GM19035 (cell line): Measurements from ENCODE around the gene RAB40B.

Experiments
- ATAC-seq: cut with Tn5 transposase; IDR thresholded peaks from one replicate; pipeline ENCODE4 v1.9.1; 2021; ENCODE audit not compliant: unreplicated experiment

RAB40B gene

DNA sequence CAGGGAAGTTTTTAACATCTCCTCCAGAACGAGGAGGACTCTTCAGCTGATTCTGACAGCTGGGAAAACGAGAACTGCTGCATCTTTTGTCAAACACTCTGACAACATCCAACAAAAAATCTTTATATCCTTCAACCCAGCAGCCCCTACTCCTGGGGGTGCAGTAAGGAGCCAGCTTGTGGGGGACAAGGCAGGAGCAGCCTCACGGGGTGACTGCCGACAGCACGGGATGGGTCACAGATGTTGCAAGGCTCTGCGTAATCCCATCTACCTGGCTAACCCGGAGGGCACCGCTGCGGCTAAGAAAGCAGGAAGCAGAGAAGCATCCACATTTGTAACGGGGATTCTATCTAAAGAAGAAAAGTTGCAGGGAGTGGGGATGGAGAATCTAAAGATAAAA lies 78.9 kb downstream of the RAB40B start:
- ATAC-seq, result no peak

DNA sequence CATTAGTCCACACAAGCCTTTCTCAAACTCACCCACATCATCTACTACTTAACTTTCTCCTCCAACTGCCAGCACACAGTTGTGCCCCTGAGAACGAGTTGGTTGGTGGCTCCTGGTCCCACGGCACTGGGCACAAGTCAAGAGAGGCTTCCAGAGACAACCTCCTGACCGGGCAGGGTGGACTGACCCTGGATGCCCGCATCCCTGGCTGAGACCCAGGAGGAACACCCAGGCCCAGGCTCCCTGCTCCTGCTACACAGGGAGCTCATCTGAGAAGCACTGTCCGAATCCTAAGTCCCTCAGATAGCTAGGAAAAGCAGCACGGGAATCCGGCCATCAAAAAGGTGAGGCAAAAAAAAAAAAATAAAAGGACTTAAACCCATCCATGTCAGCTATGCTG lies 79.3 kb downstream of the RAB40B start:
- no peak for ATAC-seq

DNA sequence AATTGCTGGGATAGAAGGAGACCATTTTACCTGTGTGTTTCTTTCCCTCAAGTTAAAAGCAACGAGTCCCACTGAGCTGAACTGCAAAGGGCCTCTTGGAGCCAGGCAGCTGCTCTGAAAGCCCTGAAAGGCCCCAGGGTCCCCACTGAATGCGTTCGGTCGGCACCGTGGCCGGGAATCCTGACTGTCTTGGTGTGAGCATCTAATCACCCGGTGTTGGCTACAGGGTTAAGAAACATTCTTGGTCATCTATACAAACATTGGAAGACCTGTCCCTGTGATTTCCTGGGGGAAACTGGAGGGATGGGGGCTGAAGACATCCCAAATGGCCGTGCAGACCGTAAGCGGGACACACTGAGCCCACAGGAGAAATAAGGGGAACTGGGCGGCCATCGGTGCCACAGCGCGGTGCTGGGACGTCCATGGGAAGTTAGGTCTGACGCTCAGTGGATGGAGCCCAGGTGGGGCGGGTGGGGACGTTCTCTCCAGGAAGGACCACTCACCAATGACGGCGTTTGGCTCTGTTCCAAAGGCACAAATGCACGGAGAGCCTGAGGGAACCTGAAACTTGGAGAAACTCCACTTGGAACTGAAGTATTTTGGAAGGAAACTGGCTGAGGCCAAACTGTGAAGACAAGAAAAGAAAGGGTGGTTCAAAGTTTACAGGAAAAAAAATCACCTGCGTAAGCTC lies 82.3 kb downstream of the RAB40B start:
- ATAC-seq, result no peak

DNA sequence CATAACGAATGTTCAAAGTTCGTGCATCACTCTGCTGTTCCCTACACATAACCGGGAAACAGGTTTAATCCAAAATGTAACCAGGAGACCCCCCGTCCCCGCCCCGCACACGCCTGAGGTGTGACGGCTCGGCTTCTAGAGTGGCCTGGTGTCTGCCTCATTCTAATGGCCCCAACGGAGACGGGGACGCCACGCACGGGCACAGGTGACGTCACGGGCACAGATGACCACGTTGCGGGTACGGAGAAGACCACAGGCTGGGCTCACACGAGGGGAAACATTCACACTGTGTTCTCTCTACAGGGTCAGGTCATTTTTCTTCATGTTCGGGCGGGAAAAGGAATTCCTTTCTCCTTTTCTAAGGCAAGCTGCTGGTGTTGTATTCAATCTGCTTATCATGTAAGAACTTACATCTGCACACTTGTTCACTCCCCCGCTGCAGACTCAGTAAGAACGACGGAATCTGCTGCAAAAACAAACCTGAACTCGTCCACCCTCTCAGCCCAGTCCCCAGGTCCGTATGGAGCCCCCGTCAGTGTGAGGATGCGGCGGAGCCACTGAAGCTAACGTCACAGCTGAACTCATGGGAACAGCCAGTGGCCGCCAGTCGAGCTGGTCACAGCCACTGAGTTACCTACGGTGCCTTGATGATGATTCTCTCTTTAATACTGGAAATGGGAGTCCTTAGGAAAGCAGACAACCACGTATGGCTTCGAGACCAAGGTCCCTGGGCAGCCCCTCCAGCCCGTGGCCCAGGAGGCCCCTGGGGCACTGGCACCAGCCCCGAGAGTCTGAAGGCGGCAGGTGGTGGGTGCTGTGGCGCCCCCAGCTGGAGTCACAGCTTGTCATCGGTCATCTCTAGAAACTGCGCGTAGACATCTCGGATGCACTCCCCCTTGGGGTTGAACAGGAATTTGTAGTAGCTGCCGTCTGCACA lies 83.1 kb downstream of the RAB40B start:
- no peak for ATAC-seq

DNA sequence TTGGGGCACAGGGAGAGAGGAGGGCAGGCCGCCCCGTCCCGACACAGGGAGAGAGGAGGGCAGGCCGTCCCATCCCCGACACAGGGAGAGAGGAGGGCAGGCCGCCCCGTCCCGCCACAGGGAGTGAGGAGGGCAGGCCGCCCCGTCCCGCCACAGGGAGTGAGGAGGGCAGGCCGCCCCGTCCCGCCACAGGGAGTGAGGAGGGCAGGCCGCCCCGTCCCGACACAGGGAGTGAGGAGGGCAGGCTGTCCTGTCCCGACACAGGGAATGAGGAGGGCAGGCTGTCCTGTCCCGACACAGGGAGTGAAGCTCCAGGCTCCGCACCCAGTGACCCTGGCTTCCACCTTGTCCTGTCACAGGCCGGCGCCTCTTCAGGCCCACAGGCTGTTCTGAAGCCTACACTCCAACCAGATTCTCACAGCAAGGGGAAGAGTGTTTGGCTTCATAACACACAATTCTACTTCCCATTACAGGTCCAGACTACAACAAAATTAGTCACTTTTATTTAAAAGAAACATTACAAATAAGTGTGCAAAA lies 84.3 kb downstream of the RAB40B start:
- ATAC-seq, result no peak

DNA sequence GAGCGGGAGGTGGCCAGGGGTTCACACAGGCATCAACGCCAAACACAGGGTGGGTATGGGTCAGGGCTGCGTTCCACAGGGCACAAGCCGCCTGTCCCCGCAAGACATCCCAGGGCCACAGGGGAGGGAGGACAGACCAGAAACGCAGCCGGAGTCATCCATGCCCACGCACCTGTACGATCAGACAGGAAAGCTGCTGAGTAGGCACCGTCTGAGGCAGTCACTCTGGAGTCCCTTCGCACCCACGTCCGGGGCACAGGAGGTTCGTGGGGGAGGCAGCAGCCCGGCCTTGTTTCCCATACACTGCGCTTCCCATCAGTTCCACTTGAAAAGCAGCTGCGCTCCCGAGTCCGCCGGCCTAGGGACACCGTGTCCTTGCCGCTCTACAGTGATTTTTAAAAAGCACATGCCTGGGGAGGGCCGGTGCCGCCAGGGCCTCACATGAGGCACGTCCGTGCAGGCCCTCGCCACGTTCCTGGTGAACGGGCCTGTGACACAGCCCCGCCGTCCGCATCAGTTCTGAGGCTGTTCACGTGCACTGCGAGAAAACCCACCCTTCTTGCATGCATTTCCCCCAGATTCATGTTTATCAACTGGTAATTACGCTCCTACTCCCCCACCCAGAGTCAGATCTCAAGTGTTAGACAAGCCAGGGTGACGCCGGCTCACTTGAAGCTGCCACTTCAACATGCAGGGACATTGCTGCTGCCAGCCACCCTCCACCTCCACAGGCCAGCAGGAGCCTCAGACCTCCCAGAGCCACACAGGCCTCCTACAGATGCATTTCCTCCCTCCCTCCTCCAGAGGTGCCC lies 85.0 kb downstream of the RAB40B start:
- ATAC-seq, result no peak

DNA sequence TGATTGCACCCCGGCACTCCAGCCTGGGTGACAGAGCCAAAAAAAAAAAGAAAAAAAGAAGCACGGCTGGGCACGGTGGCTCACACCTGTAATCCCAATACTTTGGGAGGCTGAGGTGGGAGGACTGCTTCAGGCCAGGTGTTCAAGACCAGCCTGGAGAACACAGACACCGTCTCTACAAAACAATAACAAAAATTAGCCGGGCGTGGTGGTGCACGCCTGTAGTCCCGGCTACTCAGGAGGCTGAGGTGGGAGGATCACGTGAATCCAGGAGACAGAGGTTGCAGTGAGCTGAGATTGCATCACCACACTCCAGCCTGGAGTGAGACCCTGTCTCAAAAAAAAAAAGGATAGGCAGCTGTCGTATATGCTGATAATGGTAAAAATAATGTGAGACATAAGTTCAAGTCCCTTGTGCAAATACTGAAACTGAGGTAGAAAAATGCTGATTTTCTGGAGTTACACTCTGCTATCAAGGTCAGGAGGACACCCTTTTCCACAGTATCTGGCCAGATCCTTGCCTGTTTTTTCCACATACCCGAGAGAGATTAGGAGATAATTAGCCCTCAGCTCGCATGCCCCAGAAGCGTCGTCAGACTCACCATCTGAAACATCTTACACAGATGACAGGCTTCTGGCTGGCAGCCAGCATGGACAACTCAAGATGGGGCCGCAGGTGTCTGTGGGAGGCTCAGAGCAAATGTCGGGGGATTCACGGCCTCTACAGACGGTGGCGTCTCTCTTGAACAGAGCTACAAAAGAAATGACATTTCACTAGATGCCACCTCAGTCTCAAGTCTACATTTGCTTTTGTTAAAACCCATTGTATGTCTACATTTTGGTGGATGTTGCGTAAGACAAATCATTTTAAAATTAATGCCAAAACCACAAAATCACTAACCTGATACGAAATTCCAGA lies 87.1 kb downstream of the RAB40B start:
- no peak for ATAC-seq

DNA sequence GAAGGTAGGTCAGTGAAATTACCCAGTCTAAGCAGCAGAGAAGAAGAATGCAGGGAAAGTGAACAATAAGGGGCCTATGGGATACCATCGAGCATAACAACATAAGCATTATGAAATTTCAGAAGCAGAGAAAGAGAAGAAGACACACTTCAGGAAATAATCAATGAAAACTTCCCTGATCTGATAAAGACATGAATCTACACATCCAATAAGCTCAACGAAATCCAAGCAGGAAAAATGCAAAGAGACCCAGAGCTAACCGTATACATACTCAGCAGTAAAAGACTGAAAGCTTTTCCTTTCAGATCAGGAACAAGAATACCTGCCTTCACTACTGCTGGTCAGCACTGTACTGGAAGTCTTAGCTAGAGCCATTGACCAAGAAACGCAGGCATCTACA lies 88.8 kb downstream of the RAB40B start:
- ATAC-seq, result no peak

DNA sequence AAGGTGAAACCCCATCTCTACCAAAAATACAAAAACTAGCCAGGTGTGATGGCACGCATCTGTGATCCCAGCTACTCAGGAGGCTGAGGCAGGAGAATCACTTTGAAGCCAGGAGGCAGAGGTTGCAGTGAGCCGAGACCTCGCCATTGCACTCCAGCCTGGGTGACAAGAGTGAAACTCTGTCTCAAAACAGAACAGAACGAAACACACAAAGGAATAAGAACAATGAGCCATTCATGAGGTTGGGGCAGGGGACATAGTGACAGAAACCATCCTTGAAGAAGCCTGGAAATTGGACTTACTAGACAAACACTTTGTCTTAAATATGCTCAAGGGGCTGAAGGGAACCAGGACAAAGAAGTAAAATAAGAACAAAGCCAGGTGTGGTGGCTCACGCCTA lies 89.7 kb downstream of the RAB40B start:
- no peak for ATAC-seq

DNA sequence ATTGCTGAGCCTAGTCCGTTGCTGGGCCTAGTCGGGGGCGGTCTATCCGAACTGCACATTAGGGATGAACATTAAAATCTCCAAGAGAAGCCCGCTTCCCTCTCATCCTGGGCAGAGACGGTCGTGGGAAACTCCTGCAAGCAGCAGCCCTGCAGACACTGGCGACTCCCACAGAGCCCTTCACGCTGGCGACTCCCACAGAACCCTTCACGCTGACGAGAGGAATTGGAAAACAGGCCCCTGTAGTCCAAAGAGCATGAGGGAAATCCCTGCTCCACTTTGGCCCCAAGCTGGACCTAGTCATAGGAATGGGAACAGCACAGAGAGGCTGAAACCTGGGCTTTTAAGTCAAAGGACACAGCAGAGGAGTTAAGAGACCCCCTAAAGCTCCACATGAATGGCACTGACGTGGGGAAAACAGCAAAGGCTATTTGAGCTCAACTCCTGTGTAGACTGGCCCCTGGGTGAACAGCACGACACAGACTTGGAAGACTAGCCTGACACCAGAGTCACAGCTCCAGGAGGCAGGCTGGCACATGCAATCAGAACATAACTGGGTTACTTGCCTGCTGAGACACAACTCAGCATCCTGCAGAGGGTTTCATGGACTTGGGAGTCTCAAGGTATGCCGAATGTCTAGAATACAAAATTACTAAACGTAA lies 92.4 kb downstream of the RAB40B start:
- no peak for ATAC-seq
